ENCODE data around the gene JMJD1C.
"Not testable (repeated sequence)": the region's sequence is repeated elsewhere in the genome, so short reads cannot be mapped to it uniquely, and the experiment has no call there.

JMJD1C gene

GRCh38 chr10:63154546-63155387, 311.0 kb downstream of the JMJD1C start:
- no peak overlapping the region for H3K4me3 ChIP-seq (ENCODE audit: low read length)
- DNase-seq (ENCODE audit: low read depth), result no peak
- no peak for TF ChIP-seq CTCF (conservative IDR thresholded peaks at IDR 0.05; ENCODE audit: low read depth, low read length)

- not testable (repeated sequence) for H3K4me3 ChIP-seq (ENCODE audit: low read length); DNase-seq (ENCODE audit: low read depth)
Observed at GRCh38 chr10:63153868-63154545, 311.8 kb downstream of the JMJD1C start.

GRCh38 chr10:63150745-63151144, 315.0 kb downstream of the JMJD1C start:
- H3K4me3 ChIP-seq (ENCODE audit: low read length), result no peak overlapping the region
- DNase-seq (ENCODE audit: low read depth), result no peak
- TF ChIP-seq CTCF (conservative IDR thresholded peaks at IDR 0.05; ENCODE audit: low read depth, low read length), result no peak

GRCh38 chr10:63146503-63146902, 319.3 kb downstream of the JMJD1C start:
- no peak for DNase-seq (ENCODE audit: low read depth)
- TF ChIP-seq CTCF (conservative IDR thresholded peaks at IDR 0.05; ENCODE audit: low read depth, low read length), result no peak
- H3K4me3 ChIP-seq (ENCODE audit: low read length), result no peak overlapping the region

- no peak for DNase-seq (ENCODE audit: low read depth)
- no peak overlapping the region for H3K4me3 ChIP-seq (ENCODE audit: low read length)
- no peak for TF ChIP-seq CTCF (conservative IDR thresholded peaks at IDR 0.05; ENCODE audit: low read depth, low read length)
Observed at GRCh38 chr10:63145782-63146181, 320.0 kb downstream of the JMJD1C start.

- no peak for DNase-seq (ENCODE audit: low read depth)
- no peak overlapping the region for H3K4me3 ChIP-seq (ENCODE audit: low read length)
- no peak for TF ChIP-seq CTCF (conservative IDR thresholded peaks at IDR 0.05; ENCODE audit: low read depth, low read length)
Observed at GRCh38 chr10:63143987-63144386, 321.8 kb downstream of the JMJD1C start.

- no peak for TF ChIP-seq CTCF (conservative IDR thresholded peaks at IDR 0.05; ENCODE audit: low read depth, low read length)
- H3K4me3 ChIP-seq (ENCODE audit: low read length), result no peak overlapping the region
- DNase-seq (ENCODE audit: low read depth), result no peak
Observed at GRCh38 chr10:63142136-63142535, 323.6 kb downstream of the JMJD1C start.

Data from retinal pigment epithelial cell (primary cell).